ENCODE measurements around the gene LSS.

Gene LSS

GRCh38 chr21:46228345-46229051 is at the start of gene LSS:
Gene LSS, minus strand, starts transcription at chr21:46228774. Its CDS starts 29 bp downstream, at chr21:46228745.
- DNase-seq (ENCODE audit: low read depth): peak; percentile 92

GRCh38 chr21:46274797-46275390 is 46.3 kb upstream of the LSS start:
- no peak for DNase-seq (ENCODE audit: low read depth)

GRCh38 chr21:46273341-46273740 is 44.8 kb upstream of the LSS start:
- no peak for DNase-seq (ENCODE audit: low read depth)

GRCh38 chr21:46269466-46269865 is 40.9 kb upstream of the LSS start:
- no peak for DNase-seq (ENCODE audit: low read depth)

- no peak for DNase-seq (ENCODE audit: low read depth)
Observed at GRCh38 chr21:46268371-46268770, 39.8 kb upstream of the LSS start.

GRCh38 chr21:46266946-46267345 is 38.4 kb upstream of the LSS start:
- DNase-seq (ENCODE audit: low read depth): no peak

GRCh38 chr21:46265736-46266525 is 37.4 kb upstream of the LSS start:
- no peak for DNase-seq (ENCODE audit: low read depth)

DNA sequence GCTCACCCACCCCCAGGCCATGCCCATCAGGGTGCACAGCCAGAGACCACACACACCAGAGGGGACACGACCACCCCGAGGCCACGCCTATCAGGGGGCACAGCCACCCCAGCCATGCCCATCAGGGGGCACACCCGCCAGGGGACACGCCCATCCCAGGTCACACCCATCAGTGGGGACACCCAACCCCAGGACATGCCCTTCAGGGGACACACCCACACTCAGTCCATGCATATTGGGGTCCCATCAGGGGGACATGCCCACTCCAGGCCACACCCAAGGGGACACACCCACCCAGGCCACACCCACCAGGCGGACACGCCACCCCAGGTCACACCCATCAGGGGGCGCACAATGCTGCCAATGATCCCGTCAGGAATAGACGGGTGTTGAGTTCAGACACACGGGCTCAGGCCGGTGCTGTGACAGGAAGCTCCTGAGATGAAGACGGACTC is 36.1 kb upstream of the LSS start:
- DNase-seq (ENCODE audit: low read depth): no peak

DNA sequence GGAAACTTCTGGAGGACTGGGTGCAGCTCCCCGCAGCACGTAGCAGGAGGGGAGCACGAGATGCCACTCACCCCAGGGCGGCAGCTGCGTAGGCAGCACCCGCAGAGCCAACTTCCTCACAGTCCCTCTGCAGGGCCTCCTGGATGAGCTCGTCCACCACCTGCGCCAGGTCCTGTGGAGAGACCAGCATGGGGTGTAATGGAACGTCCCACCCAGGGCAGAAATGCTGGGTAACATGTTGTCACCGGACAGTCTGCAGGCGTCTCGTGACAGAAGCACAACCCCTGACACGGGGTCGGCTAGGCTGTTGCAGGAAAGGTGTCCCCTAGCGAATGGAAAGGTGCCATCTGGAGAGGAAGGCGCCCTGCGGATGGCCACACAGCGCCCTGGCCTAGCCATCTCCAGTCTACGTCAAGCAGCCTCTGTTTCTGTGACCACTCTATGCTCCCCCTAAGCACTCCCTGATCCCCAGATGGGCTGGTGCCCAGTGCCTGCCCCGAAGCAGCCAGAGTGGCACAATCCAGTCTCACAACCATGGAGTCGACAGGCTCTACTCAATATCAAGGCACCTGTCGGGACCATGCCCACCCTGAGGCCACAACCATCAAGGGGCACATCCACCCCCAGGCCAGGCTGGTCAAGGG is 35.6 kb upstream of the LSS start:
- DNase-seq (ENCODE audit: low read depth): no peak

DNA sequence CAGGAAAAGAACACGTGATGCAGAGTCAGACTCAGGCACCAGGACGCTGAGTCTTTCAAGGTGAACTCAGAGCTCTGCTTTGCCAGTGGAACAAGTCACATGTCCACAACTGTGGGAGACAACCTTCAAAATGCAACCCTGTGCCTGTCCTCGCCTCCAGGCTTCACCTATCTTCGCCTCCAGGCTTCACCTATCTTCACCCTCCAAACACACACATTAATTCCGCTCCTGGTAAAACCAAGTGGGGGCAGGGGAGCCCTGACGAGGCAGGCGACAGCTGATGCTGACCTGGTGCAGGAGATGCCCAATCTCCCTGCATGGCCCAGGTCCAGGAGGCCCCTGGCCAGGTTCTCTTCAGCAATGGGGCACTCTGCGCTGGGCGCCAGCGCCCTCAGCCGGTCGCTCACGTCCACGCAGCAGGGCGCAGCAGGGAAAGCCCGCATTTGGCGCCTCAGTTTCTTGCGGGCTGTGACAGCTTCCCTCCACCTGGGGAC is 28.0 kb upstream of the LSS start:
- no peak for DNase-seq (ENCODE audit: low read depth)

- DNase-seq (ENCODE audit: low read depth): no peak
Observed at GRCh38 chr21:46255758-46256337, 27.3 kb upstream of the LSS start.

GRCh38 chr21:46255166-46255565 is 26.6 kb upstream of the LSS start:
- no peak for DNase-seq (ENCODE audit: low read depth)

GRCh38 chr21:46254208-46254975 is 25.8 kb upstream of the LSS start:
- no peak for DNase-seq (ENCODE audit: low read depth)

DNA sequence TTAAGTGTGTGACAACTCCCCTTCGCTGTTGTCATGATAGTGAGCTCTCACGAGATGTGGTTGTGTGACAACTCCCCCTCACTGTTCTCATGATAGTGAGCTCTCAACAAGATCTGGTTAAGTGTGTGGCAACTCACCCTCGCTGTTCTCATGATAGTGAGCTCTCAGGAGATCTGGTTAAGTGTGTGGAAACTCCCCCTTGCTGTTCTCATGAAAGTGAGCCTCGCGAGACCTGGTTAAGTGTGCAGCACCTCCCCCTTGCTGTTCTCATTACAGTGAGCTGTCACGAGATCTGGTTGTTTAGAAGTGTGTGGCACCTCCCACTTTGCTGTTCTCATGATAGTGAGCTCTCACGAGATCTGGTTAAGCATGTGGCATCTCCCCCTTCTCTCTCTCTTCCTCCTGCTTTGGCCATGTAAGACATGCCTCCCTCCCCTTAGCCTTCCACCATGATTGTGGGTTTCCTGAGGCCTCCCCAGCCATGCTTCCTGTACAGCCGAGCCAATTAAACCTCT is 25.1 kb upstream of the LSS start:
- peak; percentile 9 for DNase-seq (ENCODE audit: low read depth)

DNA sequence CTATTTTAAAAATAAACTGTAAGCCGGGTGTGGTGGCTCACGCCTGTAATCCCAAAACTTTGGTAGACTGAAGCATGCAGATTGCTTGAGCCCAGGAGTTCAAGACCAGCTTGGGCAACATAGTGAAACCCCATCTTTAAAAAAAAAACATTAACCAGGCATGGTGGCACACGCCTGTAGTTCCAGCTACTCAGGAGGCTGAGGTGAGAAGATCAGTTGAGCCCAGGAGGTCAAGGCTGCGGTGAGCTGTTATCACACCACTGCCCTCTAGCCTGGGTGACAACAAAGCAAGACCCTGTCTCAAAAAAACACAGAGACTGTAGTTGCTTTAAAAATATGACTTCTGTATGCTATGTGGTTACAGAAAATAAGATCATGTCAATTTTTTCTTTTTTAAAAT is 24.3 kb upstream of the LSS start:
- no peak for DNase-seq (ENCODE audit: low read depth)

- DNase-seq (ENCODE audit: low read depth): no peak
Observed at GRCh38 chr21:46250146-46250725, 21.7 kb upstream of the LSS start.

GRCh38 chr21:46248827-46249226 is 20.3 kb upstream of the LSS start:
- DNase-seq (ENCODE audit: low read depth): no peak

- no peak for DNase-seq (ENCODE audit: low read depth)
Observed at GRCh38 chr21:46248422-46248782, 19.8 kb upstream of the LSS start.

DNA sequence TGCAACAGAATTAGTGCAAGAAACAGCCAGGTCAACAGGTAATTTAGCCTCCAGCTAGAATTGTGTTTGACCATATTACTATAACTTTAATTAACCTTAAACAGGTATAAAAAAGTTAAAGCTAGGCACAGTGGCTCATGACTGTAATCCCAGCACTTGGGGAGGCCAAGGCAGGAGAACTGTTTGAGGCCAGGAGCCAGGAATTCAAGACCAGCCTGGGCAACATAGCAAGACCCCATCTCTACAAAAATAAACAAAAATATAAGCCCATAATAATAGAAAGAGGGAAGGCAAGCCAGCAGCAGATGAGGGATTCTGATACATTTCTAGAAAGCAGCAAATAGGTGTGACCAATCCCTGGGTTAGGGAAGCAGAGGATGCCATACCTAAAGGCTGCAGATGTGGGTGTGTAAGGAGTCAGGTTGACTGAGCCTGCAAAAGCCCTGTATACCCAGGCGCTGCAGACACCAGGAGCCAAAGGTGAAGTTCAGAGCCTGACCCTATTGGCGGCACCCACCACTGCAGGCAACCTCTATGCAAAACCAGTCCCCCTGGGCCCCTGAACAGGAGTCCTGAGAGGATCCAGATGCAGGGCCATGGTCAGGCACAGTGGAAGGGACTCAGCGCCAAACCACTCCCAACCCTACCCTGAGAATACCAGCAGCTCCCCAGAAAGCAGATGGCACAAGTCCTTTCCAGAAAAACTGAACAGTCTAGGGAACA is 19.3 kb upstream of the LSS start:
- DNase-seq (ENCODE audit: low read depth): no peak

- no peak for DNase-seq (ENCODE audit: low read depth)
Observed at GRCh38 chr21:46246345-46246744, 17.8 kb upstream of the LSS start.
